OCI-LY7 (cell line): Measurements from ENCODE around the gene COL13A1. TPM values are rescaled to one million over a fixed set of nuclear protein-coding genes. Genes with fewer than 3 reads are reported as not detected.

Experiments
- BruUV-seq: library from RNA; stranded (reverse); fragments of 400-500 nt; replicated peaks from 2 replicates; lab custom pipeline; 2021; lab: Mats Ljungman, UMichigan
- CTCF ChIA-PET: fragments of 300-600 bp; sonication (Branson Sonifier 250); formaldehyde crosslinking; loops from one replicate; lab custom pipeline; 2022; ENCODE audit warnings: antibody characterized with exemption; ENCODE audit not compliant: unreplicated experiment; lab: Charles Lee
- POLR2A ChIA-PET: fragments of 300-600 bp; sonication (Branson Sonifier 250); formaldehyde crosslinking; loops from one replicate; lab custom pipeline; 2022; ENCODE audit warnings: antibody characterized with exemption; lab: Charles Lee
- DNase-seq: peaks from one replicate; pipeline ENCODE4 v3.0.0-alpha.2; 2015; ENCODE audit warnings: low spot score
- H2AFZ ChIP-seq: fragments of 200-600 bp; sonication (generic), shearing (Covaris generic); 2 replicates; pipeline ENCODE4 v1.6.1; 2014; ENCODE audit warnings: mild to moderate bottlenecking, antibody characterized with exemption, low read length, moderate library complexity
- H3K27ac ChIP-seq: fragments of 200-600 bp; sonication (generic); 2 replicates; pipeline ENCODE4 v1.5.1; 2014; ENCODE audit warnings: mixed run types, low read depth, mild to moderate bottlenecking, moderate library complexity, low read length, inconsistent platforms; ENCODE audit not compliant: poor library complexity, severe bottlenecking
- H3K36me3 ChIP-seq: fragments of 200-600 bp; sonication (generic); 2 replicates; pipeline ENCODE4 v1.6.1; 2014; ENCODE audit warnings: mild to moderate bottlenecking, antibody characterized with exemption, low read length, moderate library complexity, mixed read lengths; ENCODE audit not compliant: insufficient read depth
- H3K4me1 ChIP-seq: fragments of 200-600 bp; sonication (generic); 2 replicates; pipeline ENCODE4 v1.5.1; 2014; ENCODE audit warnings: mild to moderate bottlenecking, low read length; ENCODE audit not compliant: insufficient read depth, poor library complexity, severe bottlenecking
- H3K4me2 ChIP-seq: fragments of 200-600 bp; sonication (generic); 2 replicates; pipeline ENCODE4 v1.6.1; 2014; ENCODE audit warnings: mild to moderate bottlenecking, low read length
- H3K4me3 ChIP-seq: fragments of 200-600 bp; sonication (generic); 2 replicates; pipeline ENCODE4 v1.5.1; 2014; ENCODE audit warnings: mild to moderate bottlenecking, low read depth, low read length; ENCODE audit not compliant: poor library complexity, severe bottlenecking
- H3K79me2 ChIP-seq: fragments of 200-600 bp; sonication (generic); 2 replicates; pipeline ENCODE4 v1.6.1; 2016; ENCODE audit warnings: low read depth, mild to moderate bottlenecking, low read length, moderate library complexity, mixed read lengths; ENCODE audit not compliant: insufficient read depth
- H3K9me2 ChIP-seq: fragments of 200-600 bp; sonication (generic); 2 replicates; pipeline ENCODE4 v1.6.1; 2016; ENCODE audit warnings: mild to moderate bottlenecking, low read length, mixed read lengths; ENCODE audit not compliant: insufficient read depth
- H3K9me3 ChIP-seq: fragments of 200-600 bp; sonication (generic); 2 replicates; pipeline ENCODE4 v1.6.1; 2014; ENCODE audit warnings: mild to moderate bottlenecking, mixed run types, low read length, mixed read lengths
- H4K20me1 ChIP-seq: fragments of 200-600 bp; sonication (generic); 2 replicates; pipeline ENCODE4 v1.6.1; 2014; ENCODE audit warnings: mild to moderate bottlenecking, antibody characterized with exemption, low read length, moderate library complexity, mixed read lengths; ENCODE audit not compliant: insufficient read depth
- CTCF ChIP-seq: fragments of 200-600 bp; sonication (generic); conservative IDR thresholded peaks from 2 replicates; pipeline ENCODE4 v1.5.1; 2014; ENCODE audit warnings: mild to moderate bottlenecking, antibody characterized with exemption, low read length, moderate library complexity, mixed read lengths
- EZH2phosphoT487 ChIP-seq: fragments of 200-600 bp; sonication (generic); IDR thresholded peaks from 2 replicates; pipeline ENCODE4 v1.6.1; 2018; ENCODE audit warnings: low read depth, borderline replicate concordance, mild to moderate bottlenecking, mixed run types, antibody characterized with exemption, low read length, moderate library complexity, mixed read lengths
- intact Hi-C: fragments of 100-400 bp; cut with micrococcal nuclease; formaldehyde crosslinking; loops from one replicate; pipeline ENCODE4 v1.10.0; 2022; ENCODE audit not compliant: unreplicated experiment
- total RNA-seq, 2 experiments: library from RNA; depleted of rRNA in 1 of 2; stranded (reverse); fragments of >200 nt in 1 of 2; shearing (Covaris generic) in 1 of 2; gene quantifications; 2 replicates each; pipeline ENCODE4 v1.2.3, GENCODE V29; 2014 to 2022

The COL13A1 gene
- total RNA-seq, 2 experiments from 2014 or later: 0.06 TPM; not detected in 1

- no TSS peak for BruUV-seq
- Histone ChIP-seq H3K9me3 (no peaks in the 10 kb centered on the region), H3K9me2 (no peaks in the 10 kb centered on the region), H3K4me3 (no peak overlapping the region), H2AFZ (no peak overlapping the region), H3K4me2 (no peak overlapping the region), H3K36me3 (no peaks in the 10 kb centered on the region), H3K79me2 (no peaks in the 10 kb centered on the region), H3K27ac (no peak overlapping the region), H3K4me1 (no peaks in the 10 kb centered on the region), H4K20me1 (no peaks in the 10 kb centered on the region)
- CTCF ChIA-PET: no interaction called here
- TF ChIP-seq EZH2phosphoT487: no peak
- no peak for TF ChIP-seq CTCF
- no peak for DNase-seq
- intact Hi-C loops: no loop called here
- POLR2A ChIA-PET: no interaction called here
Observed at GRCh38 chr10:69875856-69876255, 74.2 kb downstream of the COL13A1 start.

GRCh38 chr10:69876286-69876685, 74.6 kb downstream of the COL13A1 start:
- Histone ChIP-seq H3K79me2 (no peaks in the 10 kb centered on the region), H3K9me3 (no peaks in the 10 kb centered on the region), H2AFZ (no peak overlapping the region), H3K4me3 (no peak overlapping the region), H3K27ac (no peak overlapping the region), H4K20me1 (no peaks in the 10 kb centered on the region), H3K4me1 (no peaks in the 10 kb centered on the region), H3K36me3 (no peaks in the 10 kb centered on the region), H3K4me2 (no peak overlapping the region), H3K9me2 (no peaks in the 10 kb centered on the region)
- CTCF ChIA-PET: no interaction called here
- no peak for DNase-seq
- no TSS peak for BruUV-seq
- intact Hi-C loops: no loop called here
- POLR2A ChIA-PET: no interaction called here
- TF ChIP-seq EZH2phosphoT487: no peak
- TF ChIP-seq CTCF: no peak

- H3K79me2 ChIP-seq: no peaks in the 10 kb centered on the region
- no peaks in the 10 kb centered on the region for H4K20me1 ChIP-seq
- BruUV-seq: no TSS peak
- H3K4me1 ChIP-seq: no peaks in the 10 kb centered on the region
- H3K9me2 ChIP-seq: no peaks in the 10 kb centered on the region
- no peak for TF ChIP-seq EZH2phosphoT487
- TF ChIP-seq CTCF: no peak
- ChIA-PET POLR2A (no interaction called here), CTCF (interaction anchor here (0.6 kb wide), 1 partner anchor 61 kb away, joined by 3 read pairs; no protein-coding TSS in a partner anchor)
- H3K4me2 ChIP-seq: no peak overlapping the region
- no peaks in the 10 kb centered on the region for H3K9me3 ChIP-seq
- no peaks in the 10 kb centered on the region for H3K36me3 ChIP-seq
- no peak for DNase-seq
- H3K4me3 ChIP-seq: no peak overlapping the region
- no peak overlapping the region for H3K27ac ChIP-seq
- H2AFZ ChIP-seq: no peak overlapping the region
- intact Hi-C loops: no loop called here
Observed at GRCh38 chr10:69876931-69877330, 75.2 kb downstream of the COL13A1 start.
